ENCODE data around the gene ARID1A. TPM values are rescaled to one million over a fixed set of nuclear protein-coding genes. Genes with fewer than 3 reads are reported as not detected.

ARID1A gene
- total RNA-seq, 1 donor from 2014 or later: 130 TPM

DNA sequence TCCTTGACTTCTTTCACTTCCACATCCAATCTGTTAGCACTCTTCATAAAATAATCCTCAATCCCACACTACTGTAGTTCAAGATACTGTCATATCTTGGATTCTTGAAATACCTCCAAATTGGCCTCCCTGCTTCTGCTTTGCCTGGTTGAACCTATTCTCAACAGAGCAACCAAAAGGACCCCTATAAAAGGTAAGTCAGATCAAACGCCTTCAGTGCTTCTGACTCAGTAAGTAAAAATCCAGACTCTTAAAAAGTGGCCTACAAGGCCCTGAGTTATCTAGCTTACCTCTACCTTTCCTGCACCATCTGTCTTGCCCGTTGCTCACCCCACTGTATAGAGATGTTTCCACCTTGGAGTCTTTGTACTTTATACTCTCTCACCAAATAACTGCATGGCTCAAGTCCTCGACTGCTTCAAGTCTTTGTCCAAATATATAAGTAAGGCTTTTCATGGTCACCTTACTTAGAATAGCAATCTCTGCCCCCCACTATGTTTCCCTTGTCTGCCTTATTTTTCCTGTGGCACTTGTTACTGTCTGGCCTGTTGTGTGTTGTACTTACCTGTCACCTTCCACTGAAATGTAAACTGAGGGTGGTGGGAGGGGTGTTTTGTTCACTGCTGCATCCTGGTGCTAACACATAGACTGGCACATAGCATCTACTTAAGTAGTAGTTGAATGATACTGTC lies 86.9 kb downstream of the ARID1A start:
- H3K4me1 Mint-ChIP-seq (ENCODE audit: low read depth): peaks cover 49% of the 10 kb centered on the region
- DNase-seq (ENCODE audit: low spot score): no peak
- no peaks in the 10 kb centered on the region for H3K9me3 Mint-ChIP-seq
- H3K4me3 Mint-ChIP-seq: no peak overlapping the region
- no peak overlapping the region for H3K27ac Mint-ChIP-seq
- intact Hi-C loops (cut with micrococcal nuclease): no loop called here
- H3K36me3 Mint-ChIP-seq (ENCODE audit: low read depth): peaks cover 47% of the 10 kb centered on the region
- H3K27me3 Mint-ChIP-seq (ENCODE audit: insufficient read depth): peaks cover 1% of the 10 kb centered on the region

DNA sequence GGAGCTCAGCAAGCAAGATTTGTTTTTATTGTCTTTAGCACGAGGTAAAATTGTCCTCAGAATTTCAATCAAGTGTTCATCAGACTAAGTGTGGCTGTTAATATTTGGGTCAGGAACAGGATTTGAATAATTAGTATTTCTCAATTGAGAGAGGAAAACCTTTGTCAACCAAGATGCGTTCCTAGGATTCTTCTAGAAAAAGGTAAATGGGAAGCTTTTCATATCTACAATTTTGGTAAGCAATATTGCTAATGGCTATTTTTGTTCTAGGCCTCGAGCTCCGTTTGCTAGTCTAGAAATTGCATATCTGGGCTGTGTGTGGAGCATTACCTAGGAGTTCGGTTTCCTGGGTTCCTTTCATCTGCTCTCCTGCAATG lies 87.8 kb downstream of the ARID1A start:
- intact Hi-C loops (cut with micrococcal nuclease): no loop called here
- Mint-ChIP-seq H3K4me1 (ENCODE audit: low read depth) (peaks cover 47% of the 10 kb centered on the region), H3K4me3 (no peak overlapping the region), H3K27me3 (ENCODE audit: insufficient read depth) (peaks cover 1% of the 10 kb centered on the region), H3K9me3 (no peaks in the 10 kb centered on the region), H3K27ac (no peak overlapping the region), H3K36me3 (ENCODE audit: low read depth) (peaks cover 40% of the 10 kb centered on the region)
- no peak for DNase-seq (ENCODE audit: low spot score)

DNA sequence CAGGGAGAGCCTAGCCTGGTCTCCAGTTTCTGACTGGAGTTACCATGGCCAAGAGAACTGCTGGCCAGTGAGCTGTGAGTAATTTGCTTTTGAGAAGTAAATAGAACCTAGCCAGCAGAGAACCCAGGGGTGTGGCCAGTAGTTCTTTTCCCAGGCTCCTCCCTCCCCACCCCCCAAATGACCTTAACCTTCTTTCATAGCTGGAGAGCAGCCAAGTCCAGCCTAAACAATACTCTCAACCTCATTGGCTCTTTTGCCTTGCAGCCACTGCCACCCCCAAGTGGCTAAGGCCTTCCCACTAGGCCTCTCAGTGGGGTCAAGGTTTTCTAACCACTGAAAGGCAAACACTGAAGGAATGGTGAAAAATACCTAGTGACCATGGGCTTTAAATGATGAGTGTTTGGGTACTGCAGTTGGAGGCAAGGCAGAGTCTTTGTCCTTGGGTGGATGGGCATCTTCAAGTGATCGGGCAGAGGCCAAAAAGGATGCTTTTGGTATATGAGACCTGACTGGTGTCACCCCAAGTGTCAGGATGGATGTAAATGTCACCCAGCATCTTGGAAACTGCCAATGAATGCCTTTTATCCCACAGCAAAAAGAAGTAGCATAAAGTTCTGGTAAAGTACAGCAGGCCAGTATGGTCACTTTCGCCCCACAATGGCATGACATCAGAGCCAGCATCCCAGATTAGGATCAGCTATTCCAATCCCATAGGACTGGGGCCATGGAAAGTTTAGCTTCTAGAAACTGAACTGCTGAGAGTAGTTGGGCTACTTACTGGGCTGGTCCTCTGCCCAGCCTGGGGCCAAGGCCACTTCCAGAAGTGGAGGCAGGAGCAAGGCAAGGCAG lies 88.4 kb downstream of the ARID1A start:
- peaks cover 1% of the 10 kb centered on the region for H3K27me3 Mint-ChIP-seq (ENCODE audit: insufficient read depth)
- no peaks in the 10 kb centered on the region for H3K9me3 Mint-ChIP-seq
- no peak for DNase-seq (ENCODE audit: low spot score)
- H3K4me1 Mint-ChIP-seq (ENCODE audit: low read depth): peaks cover 51% of the 10 kb centered on the region
- H3K36me3 Mint-ChIP-seq (ENCODE audit: low read depth): peaks cover 34% of the 10 kb centered on the region
- H3K27ac Mint-ChIP-seq: no peak overlapping the region
- intact Hi-C loops (cut with micrococcal nuclease): no loop called here
- H3K4me3 Mint-ChIP-seq: no peak overlapping the region

DNA sequence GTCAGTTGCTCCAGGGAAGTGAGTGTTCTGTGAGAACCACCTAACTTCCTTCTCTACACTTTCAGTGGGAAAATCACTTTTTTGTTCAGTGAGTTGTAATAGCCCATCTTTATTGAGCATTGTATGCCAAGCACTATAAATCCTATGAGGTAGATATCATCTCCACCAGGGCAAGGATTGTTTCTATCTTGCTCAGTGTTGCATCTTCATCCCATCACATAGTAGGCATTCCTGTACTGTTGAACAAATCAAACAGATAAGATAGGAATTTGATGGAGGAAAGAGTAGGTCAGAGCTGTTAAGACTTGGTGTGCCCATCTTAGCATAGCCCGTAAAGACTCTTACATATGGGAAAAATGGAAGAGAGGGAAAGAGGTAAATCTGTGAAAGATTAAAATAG lies 89.1 kb downstream of the ARID1A start:
- H3K27ac Mint-ChIP-seq: no peak overlapping the region
- H3K4me3 Mint-ChIP-seq: no peak overlapping the region
- peaks cover 57% of the 10 kb centered on the region for H3K4me1 Mint-ChIP-seq (ENCODE audit: low read depth)
- peaks cover 1% of the 10 kb centered on the region for H3K27me3 Mint-ChIP-seq (ENCODE audit: insufficient read depth)
- intact Hi-C loops (cut with micrococcal nuclease): loop anchor here (5.0 kb wide), 1 partner anchor 353 kb away; the partner anchor contains the start of gene DHDDS
- peaks cover 29% of the 10 kb centered on the region for H3K36me3 Mint-ChIP-seq (ENCODE audit: low read depth)
- H3K9me3 Mint-ChIP-seq: no peaks in the 10 kb centered on the region
- no peak for DNase-seq (ENCODE audit: low spot score)

DNA sequence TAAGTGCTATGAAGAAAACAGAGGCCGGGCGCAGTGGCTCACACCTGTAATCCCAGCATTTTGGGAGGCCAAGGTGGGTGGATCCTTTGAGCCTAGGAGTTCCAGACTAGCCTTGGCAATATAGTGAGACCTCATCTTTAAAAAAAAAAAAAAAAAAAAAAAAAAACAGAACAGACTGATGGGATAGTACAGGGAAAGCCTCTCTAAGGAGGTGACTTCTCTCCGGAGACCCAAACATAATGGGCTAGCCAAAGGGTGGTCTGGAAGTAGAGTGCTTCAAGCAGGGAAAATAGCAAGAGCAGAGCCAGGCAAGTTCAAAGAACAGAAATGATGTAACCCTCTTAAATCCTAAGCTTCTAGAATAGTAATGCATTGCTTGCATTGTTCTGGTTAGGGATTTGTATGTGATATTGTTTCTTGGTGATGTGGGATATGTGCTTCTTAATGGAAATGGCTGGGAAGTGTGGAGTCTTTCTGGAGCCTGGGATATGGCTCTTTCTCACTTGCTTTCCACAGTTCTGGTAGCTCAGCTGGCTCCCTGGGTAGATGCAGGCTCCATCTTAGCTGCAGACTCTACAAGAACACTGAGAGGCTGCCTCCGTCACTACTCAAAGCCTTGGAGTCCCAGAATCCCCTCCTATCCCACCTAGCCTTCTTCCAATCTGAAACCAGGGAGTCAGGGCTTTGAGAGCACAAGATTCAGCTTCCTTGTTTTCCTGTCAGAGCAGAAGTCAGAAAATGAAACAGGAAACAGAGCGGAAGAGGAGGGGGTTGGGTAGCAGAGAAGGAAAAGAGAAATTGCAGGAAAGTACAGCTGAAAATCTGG lies 90.0 kb downstream of the ARID1A start:
- peaks cover 1% of the 10 kb centered on the region for H3K27me3 Mint-ChIP-seq (ENCODE audit: insufficient read depth)
- H3K4me3 Mint-ChIP-seq: peak overlapping the region; percentile 60
- peaks cover 24% of the 10 kb centered on the region for H3K36me3 Mint-ChIP-seq (ENCODE audit: low read depth)
- peak overlapping the region; percentile 100 for H3K27ac Mint-ChIP-seq
- no peaks in the 10 kb centered on the region for H3K9me3 Mint-ChIP-seq
- DNase-seq (ENCODE audit: low spot score): no peak
- intact Hi-C loops (cut with micrococcal nuclease): loop anchor here (1.0 to 5.0 kb wide), 2 partner anchors 84 to 354 kb away; partner anchors contain the start of gene DHDDS
- H3K4me1 Mint-ChIP-seq (ENCODE audit: low read depth): peaks cover 66% of the 10 kb centered on the region

DNA sequence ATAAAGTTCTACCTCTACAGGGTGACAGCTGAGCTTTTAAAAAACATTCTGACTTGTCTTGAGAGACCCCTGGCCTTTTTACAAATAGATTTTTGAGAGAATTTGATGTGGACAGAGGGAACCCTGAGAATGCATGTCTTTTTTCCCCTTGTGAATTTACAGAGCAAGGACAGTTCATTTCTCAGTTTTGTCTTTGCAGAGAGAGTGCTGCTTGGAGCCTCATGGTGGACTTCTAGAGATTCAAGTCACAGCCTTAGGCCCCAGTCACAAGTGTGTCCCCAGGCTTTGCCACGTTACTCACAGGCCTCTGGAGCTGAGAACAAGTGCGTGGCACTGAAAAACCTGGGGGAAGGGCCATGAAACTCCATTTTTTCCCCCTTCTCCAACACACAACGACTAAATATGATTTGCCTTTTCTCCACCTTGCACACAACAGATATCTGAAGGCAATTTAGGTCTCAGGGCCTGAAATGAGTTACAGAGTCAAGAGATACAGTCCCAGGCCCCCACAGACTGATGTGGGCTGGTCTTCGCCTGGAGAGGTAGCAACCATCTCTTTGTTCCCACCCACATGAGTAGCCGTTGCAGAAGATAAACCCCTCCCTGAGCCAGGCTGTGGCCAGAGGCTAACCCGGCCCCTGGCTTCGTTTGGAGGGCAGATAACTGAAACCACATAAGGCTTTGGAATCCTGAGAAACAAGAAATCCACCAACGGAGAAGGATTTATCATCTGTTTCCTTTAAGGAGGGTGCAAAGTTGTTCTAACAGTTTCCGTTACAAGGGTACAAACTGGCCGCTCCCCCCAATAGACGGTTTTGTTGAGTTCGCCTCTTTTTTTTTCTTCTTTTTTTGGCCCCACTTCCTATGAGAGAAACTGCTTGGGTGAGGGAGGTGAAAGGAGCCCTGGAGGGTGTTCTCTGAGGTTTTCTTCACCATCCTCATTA lies 90.9 kb downstream of the ARID1A start:
- Mint-ChIP-seq H3K36me3 (ENCODE audit: low read depth) (peaks cover 21% of the 10 kb centered on the region), H3K9me3 (no peaks in the 10 kb centered on the region), H3K27me3 (ENCODE audit: insufficient read depth) (peaks cover 1% of the 10 kb centered on the region), H3K27ac (peak overlapping the region; percentile 100), H3K4me1 (ENCODE audit: low read depth) (peaks cover 75% of the 10 kb centered on the region), H3K4me3 (peak overlapping the region; percentile 97)
- intact Hi-C loops (cut with micrococcal nuclease): loop anchor here (1.0 to 5.0 kb wide), 2 partner anchors 84 to 354 kb away; partner anchors contain the start of gene DHDDS
- no peak for DNase-seq (ENCODE audit: low spot score)

DNA sequence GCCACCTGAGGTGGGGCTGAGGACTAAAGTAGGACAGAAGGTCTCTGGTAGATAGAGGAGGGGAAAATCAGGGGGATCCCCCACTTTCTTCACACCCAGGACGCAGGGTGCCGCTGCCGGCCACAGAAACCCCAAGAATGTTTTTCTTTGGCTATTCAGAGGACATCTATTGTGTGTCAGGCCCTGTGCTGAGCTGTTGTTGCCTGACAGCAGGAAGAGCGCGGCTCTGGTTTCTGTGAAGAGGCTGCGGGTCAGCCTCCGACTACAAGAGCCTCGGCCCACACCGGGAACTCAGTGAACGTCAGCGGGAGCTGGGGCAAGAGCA lies 91.5 kb downstream of the ARID1A start:
- Mint-ChIP-seq H3K4me3 (peak overlapping the region; percentile 97), H3K27ac (peak overlapping the region; percentile 100), H3K27me3 (ENCODE audit: insufficient read depth) (peaks cover 1% of the 10 kb centered on the region), H3K4me1 (ENCODE audit: low read depth) (peaks cover 74% of the 10 kb centered on the region), H3K9me3 (no peaks in the 10 kb centered on the region), H3K36me3 (ENCODE audit: low read depth) (peaks cover 15% of the 10 kb centered on the region)
- intact Hi-C loops (cut with micrococcal nuclease): loop anchor here (5.0 kb wide), 1 partner anchor 355 kb away; the partner anchor contains the start of gene DHDDS
- DNase-seq (ENCODE audit: low spot score): peak; percentile 75

DNA sequence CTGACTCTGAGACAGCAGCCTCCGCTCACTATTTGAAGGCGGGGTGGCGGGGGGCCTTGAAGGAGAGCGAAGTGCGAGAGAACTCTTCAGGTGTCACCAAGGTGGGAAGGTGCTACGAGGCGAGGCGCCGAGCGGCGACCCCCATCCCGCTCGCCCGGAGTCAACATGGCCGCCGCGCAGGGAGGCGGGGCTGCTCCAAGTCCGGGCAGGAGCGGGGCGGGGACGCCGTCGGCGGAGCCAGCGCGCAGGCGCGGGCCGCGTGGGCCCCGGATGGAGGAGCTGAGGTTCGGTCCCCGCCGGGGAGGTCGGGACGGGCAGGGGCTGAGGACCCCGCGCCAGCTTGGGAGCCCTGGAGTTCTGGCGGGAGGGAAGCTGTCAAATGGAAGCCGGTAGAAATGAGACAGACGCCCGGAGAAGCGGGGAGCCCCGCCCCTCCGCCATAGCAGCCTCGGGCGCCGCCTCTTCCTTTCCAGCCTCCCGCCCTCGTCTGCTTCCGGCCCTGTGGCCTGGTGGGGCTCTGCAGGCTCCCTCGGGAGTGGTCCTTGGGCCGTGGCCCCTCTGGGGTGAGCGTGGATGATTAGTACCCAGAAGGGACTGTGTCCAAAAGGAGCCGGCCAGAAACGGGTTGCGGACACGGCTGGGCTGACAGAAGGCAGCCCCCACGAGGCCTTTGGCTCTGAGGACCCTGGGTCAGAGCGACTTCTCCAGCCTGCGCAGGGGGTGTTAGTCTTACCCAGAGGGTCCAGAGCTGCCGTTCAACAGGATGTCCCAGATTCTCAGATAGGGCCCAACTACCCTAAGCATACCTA lies 92.1 kb downstream of the ARID1A start, which contains the start of gene PIGV:
Gene PIGV, plus strand, starts transcription at position 245 of the 809 bp plus-strand sequence. CDS start 2,866 bp downstream, outside the sequence.
- Mint-ChIP-seq H3K27ac (peak within 1 kb of the TSS; percentile 100), H3K27me3 (ENCODE audit: insufficient read depth) (peaks cover 1% of the 10 kb centered on the region), H3K9me3 (no peaks in the 10 kb centered on the region), H3K36me3 (ENCODE audit: low read depth) (peaks cover 14% of the 10 kb centered on the region), H3K4me1 (ENCODE audit: low read depth) (peaks cover 74% of the 10 kb centered on the region), H3K4me3 (peak within 1 kb of the TSS; percentile 97)
- DNase-seq (ENCODE audit: low spot score): peak; percentile 84
- intact Hi-C loops (cut with micrococcal nuclease): loop anchor here (1.0 to 5.0 kb wide), 3 partner anchors 65 to 356 kb away; partner anchors contain the start of gene DHDDS

DNA sequence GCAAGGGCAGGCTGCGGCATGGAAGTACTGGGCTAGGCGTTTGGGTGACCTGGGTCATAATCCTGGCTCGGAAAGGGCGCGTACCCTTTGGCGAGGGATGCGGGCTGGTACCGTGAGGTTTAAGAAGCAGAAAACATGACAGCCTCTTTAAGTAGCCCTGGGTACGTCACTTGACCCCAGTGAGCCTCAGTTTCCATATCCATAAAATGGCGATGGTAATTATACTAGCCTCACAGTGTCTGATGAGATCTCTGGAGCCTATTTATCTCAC lies 92.6 kb downstream of the ARID1A start:
- Mint-ChIP-seq H3K36me3 (ENCODE audit: low read depth) (peaks cover 14% of the 10 kb centered on the region), H3K27me3 (ENCODE audit: insufficient read depth) (peaks cover 1% of the 10 kb centered on the region), H3K4me3 (peak overlapping the region; percentile 97), H3K9me3 (no peaks in the 10 kb centered on the region), H3K27ac (peak overlapping the region; percentile 94), H3K4me1 (ENCODE audit: low read depth) (peaks cover 76% of the 10 kb centered on the region)
- no peak for DNase-seq (ENCODE audit: low spot score)
- intact Hi-C loops (cut with micrococcal nuclease): loop anchor here (1.0 to 5.0 kb wide), 3 partner anchors 66 to 356 kb away; partner anchors contain the start of gene DHDDS

DNA sequence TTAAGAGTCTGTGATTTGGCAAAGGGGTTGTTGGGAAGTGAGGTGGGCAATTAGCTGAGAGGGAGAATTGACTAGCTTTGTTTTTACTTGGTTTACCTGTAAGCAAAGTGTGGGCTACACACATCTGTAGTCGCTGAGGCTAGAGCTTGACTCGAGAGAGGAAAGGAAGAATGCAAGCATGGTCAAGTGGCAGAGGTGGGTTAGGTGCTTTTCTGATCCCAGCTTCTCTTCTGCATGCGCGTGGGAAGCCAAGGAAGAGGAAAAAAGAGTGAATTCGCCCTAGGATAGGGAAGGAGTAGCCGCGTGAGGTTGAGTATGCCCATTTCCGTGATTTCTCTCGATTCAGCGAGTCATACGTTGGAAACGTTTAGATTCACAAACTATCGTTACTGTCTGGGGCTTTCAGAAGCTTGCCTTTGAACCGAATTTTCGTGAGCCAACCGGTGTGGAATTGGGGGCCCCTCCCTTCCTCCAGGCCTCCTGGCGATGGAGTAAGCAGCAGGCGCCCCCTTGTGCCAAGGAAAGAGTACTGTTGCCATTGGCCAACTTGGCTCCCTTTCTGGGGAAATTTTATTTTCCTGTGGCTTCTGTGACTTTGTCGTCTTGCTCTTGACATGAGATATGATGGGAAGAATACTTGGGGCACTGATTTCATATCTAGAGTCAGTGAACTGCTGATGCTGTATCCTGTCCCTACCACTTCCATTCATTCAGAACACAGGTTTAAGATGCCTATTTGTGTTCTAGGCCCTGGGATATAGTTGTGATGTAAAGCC lies 93.2 kb downstream of the ARID1A start:
- H3K4me1 Mint-ChIP-seq (ENCODE audit: low read depth): peaks cover 76% of the 10 kb centered on the region
- intact Hi-C loops (cut with micrococcal nuclease): loop anchor here (1.0 to 5.0 kb wide), 4 partner anchors 66 to 357 kb away; partner anchors contain the start of gene DHDDS
- peak overlapping the region; percentile 97 for H3K4me3 Mint-ChIP-seq
- peaks cover 1% of the 10 kb centered on the region for H3K27me3 Mint-ChIP-seq (ENCODE audit: insufficient read depth)
- H3K9me3 Mint-ChIP-seq: no peaks in the 10 kb centered on the region
- peak; percentile 78 for DNase-seq (ENCODE audit: low spot score)
- H3K36me3 Mint-ChIP-seq (ENCODE audit: low read depth): peaks cover 15% of the 10 kb centered on the region
- peak overlapping the region; percentile 94 for H3K27ac Mint-ChIP-seq

DNA sequence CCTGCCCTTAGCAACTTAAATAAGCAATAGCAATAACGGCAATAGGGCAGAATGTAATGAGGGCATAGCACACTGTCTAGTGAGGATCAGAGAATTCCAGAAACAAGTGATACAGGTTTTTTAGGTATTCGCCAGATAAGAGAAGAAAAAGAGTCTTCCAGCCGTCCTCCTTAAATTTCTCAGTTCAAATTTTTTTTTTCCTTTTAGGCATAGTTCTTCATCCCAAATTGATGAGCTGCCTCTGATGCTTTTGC lies 93.7 kb downstream of the ARID1A start:
- peaks cover 1% of the 10 kb centered on the region for H3K27me3 Mint-ChIP-seq (ENCODE audit: insufficient read depth)
- H3K27ac Mint-ChIP-seq: peak overlapping the region; percentile 94
- H3K4me3 Mint-ChIP-seq: peak overlapping the region; percentile 97
- no peaks in the 10 kb centered on the region for H3K9me3 Mint-ChIP-seq
- peaks cover 19% of the 10 kb centered on the region for H3K36me3 Mint-ChIP-seq (ENCODE audit: low read depth)
- intact Hi-C loops (cut with micrococcal nuclease): loop anchor here (1.0 to 5.0 kb wide), 3 partner anchors 67 to 357 kb away; partner anchors contain the start of gene DHDDS
- H3K4me1 Mint-ChIP-seq (ENCODE audit: low read depth): peaks cover 78% of the 10 kb centered on the region
- DNase-seq (ENCODE audit: low spot score): no peak
